DND-41 (cell line): ENCODE data around the gene CYBA.

Source experiments
- CTCF ChIP-seq: IDR thresholded peaks from 2 replicates; pipeline ENCODE4 v1.5.1; 2012; ENCODE audit warnings: borderline replicate concordance, low read length, moderate library complexity, mild to moderate bottlenecking; ENCODE audit not compliant: poor library complexity, severe bottlenecking; ENCODE audit errors: extremely low read depth
- EZH2 ChIP-seq: IDR thresholded peaks from 3 replicates; pipeline ENCODE4 v1.6.1; 2012; ENCODE audit warnings: borderline replicate concordance, low read depth, mild to moderate bottlenecking, moderate library complexity, low read length, inconsistent platforms; ENCODE audit not compliant: severe bottlenecking

- TF ChIP-seq CTCF: no peak
- no peak for TF ChIP-seq EZH2
Observed at GRCh38 chr16:88633684-88634140, 17.1 kb downstream of the CYBA start.
